ENCODE measurements around the gene GIPC2. TPM values are rescaled to one million over a fixed set of nuclear protein-coding genes. Genes with fewer than 3 reads are reported as not detected.

The GIPC2 gene
- total RNA-seq, 1 experiment from 2014 or later = 0.07 TPM

GRCh38 chr1:78033797-78034172 lies 12.0 kb upstream of the GIPC2 start:
- POLR2A ChIA-PET = interaction anchor here (1.6 kb wide), 1 partner anchor 29 kb away, joined by 5 read pairs; the partner anchor contains the start of gene DNAJB4
- no peak overlapping the region for H3K4me2 ChIP-seq (ENCODE audit: low read length)
- BruUV-seq (replicated peaks) = no TSS peak
- no peak overlapping the region for H3K27ac ChIP-seq (ENCODE audit: low read depth, low read length)
- intact Hi-C loops (cut with micrococcal nuclease) = no loop called here
- no peak for DNase-seq (ENCODE audit: low read depth, low spot score)
- no peak overlapping the region for H2AFZ ChIP-seq (ENCODE audit: low read depth, low read length, poor library complexity, severe bottlenecking)
- H3K79me2 ChIP-seq (ENCODE audit: insufficient read depth, low read length) = no peaks in the 10 kb centered on the region
- H3K9me2 ChIP-seq (ENCODE audit: insufficient read depth) = 0 out of 2 replicates have a peak, but pooled peaks cover 4% of the 10 kb centered on the region
- H3K9ac ChIP-seq (ENCODE audit: low read length) = no peak overlapping the region
- CTCF ChIA-PET = no interaction called here
- H3K9me3 ChIP-seq (ENCODE audit: control insufficient read depth in 1 of 2, insufficient read depth in 1 of 2, low read depth in 1 of 2, low read length in 2 of 2) = no peaks in the 10 kb centered on the region
- H3K4me1 ChIP-seq (ENCODE audit: control insufficient read depth in 1 of 2, insufficient read depth in 2 of 2, low read length in 2 of 2) = no peaks in the 10 kb centered on the region
- no peaks in the 10 kb centered on the region for H3K36me3 ChIP-seq (ENCODE audit: control insufficient read depth in 1 of 2, insufficient read depth in 2 of 2, low read length in 2 of 2)
- RAD21 ChIA-PET (ENCODE audit: low non-redundant PET in 1 of 2, low total read pairs in 2 of 2, uncharacterized antibody in 2 of 2, unreplicated experiment in 2 of 2) = no interaction called here
- no peaks in the 10 kb centered on the region for H3K27me3 ChIP-seq (ENCODE audit: insufficient read depth, low read length)
- TF ChIP-seq SIN3A (IDR thresholded peaks at IDR 0.05; ENCODE audit: low read depth) (no peak), POLR2A (IDR thresholded peaks at IDR 0.05; ENCODE audit: borderline replicate concordance, extremely low read depth, insufficient read depth, insufficient read length) (no peak), EZH2 (IDR thresholded peaks at IDR 0.05) (no peak), ZNF274 (IDR thresholded peaks at IDR 0.05; ENCODE audit: low read depth, low read length) (no peak), JUND (IDR thresholded peaks at IDR 0.05) (no peak), TCF7L2 (IDR thresholded peaks at IDR 0.05; ENCODE audit: borderline replicate concordance, extremely low read depth, insufficient read depth, insufficient read length) (no peak), SP1 (IDR thresholded peaks at IDR 0.05; ENCODE audit: low read depth) (no peak), CEBPB (IDR thresholded peaks at IDR 0.05; ENCODE audit: low read depth) (no peak), RAD21 (IDR thresholded peaks at IDR 0.05; ENCODE audit: low read depth) (no peak), ZFX (IDR thresholded peaks at IDR 0.05) (no peak)
- TF ChIP-seq, protein P1, sequence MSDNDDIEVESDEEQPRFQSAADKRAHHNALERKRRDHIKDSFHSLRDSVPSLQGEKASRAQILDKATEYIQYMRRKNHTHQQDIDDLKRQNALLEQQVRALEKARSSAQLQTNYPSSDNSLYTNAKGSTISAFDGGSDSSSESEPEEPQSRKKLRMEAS (IDR thresholded peaks at IDR 0.05) = no peak
- TF ChIP-seq, protein P2, sequence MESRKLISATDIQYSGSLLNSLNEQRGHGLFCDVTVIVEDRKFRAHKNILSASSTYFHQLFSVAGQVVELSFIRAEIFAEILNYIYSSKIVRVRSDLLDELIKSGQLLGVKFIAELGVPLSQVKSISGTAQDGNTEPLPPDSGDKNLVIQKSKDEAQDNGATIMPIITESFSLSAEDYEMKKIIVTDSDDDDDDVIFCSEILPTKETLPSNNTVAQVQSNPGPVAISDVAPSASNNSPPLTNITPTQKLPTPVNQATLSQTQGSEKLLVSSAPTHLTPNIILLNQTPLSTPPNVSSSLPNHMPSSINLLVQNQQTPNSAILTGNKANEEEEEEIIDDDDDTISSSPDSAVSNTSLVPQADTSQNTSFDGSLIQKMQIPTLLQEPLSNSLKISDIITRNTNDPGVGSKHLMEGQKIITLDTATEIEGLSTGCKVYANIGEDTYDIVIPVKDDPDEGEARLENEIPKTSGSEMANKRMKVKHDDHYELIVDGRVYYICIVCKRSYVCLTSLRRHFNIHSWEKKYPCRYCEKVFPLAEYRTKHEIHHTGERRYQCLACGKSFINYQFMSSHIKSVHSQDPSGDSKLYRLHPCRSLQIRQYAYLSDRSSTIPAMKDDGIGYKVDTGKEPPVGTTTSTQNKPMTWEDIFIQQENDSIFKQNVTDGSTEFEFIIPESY (IDR thresholded peaks at IDR 0.05; ENCODE audit: extremely low read depth, insufficient replicate concordance, low read length) = no peak
- TF ChIP-seq, protein P3, sequence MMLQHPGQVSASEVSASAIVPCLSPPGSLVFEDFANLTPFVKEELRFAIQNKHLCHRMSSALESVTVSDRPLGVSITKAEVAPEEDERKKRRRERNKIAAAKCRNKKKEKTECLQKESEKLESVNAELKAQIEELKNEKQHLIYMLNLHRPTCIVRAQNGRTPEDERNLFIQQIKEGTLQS (IDR thresholded peaks at IDR 0.05) = no peak
- no peaks in the 10 kb centered on the region for H4K20me1 ChIP-seq (ENCODE audit: insufficient read depth)
- H3K4me3 ChIP-seq (replicated peaks in 1 of 2; ENCODE audit: low read depth in 1 of 2, low read length in 2 of 2) = no peak overlapping the region
- ATAC-seq = no peak

Data from HCT116 (cell line).